ENCODE data around the gene MYOM1.
A peak's percentile ranks its signal among the peaks of the same experiment; 100 is the strongest.
"Not testable (repeated sequence)": the region's sequence is repeated elsewhere in the genome, so short reads cannot be mapped to it uniquely, and the experiment has no call there.

Gene MYOM1

DNA sequence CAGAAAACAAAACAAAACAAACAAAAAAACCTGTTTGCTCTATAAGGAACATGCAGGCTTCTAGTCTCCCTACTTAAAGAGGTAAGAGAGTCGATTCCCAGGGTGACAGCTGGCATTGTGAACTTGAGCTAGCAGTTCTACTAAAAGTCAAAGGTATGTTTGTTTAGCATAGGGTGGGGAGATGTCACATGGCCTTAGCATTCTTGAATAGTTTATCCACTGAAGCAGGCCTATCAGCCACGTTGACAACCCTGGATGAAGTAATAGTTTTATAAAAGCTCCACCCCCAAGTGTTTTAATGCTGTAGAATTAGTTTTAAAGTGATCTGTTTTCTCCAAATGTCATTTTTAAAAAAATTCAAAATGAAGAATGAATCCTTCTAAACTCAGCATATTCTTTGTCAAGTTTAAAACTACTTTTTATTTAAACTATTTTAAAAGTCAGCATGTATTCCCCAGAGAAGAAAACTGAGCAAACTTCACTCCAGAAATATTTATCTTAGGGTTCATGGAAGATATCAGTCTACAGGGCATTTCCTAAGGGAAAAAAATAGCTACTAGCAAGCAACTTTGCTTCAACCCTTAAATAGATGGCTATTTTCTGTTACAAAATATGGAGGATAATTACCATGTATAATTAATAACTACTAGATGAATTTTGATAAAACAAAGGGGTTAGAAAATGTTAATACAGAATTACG is 1.7 kb downstream of the MYOM1 start:
- peak; percentile 88 for DNase-seq

DNA sequence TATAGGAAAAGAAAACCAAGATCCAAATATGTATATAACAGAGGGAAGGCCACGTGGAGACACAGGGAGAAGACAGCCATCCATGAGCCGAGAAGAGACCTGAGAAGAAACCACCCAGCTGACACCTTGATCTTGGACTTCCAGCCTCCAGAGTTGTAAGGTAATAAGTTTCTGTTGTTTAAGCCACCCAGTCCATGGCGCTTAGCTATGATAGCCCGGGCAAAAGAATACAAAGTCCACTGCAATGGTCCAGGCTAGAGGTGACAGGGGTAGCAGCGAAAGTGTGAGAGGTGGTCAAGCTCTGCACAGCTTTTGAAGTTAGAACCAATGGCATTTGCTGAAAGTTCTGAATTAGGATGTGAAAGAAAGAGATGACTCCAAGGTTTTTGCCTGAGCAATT is 2.8 kb downstream of the MYOM1 start:
- no peak for DNase-seq

DNA sequence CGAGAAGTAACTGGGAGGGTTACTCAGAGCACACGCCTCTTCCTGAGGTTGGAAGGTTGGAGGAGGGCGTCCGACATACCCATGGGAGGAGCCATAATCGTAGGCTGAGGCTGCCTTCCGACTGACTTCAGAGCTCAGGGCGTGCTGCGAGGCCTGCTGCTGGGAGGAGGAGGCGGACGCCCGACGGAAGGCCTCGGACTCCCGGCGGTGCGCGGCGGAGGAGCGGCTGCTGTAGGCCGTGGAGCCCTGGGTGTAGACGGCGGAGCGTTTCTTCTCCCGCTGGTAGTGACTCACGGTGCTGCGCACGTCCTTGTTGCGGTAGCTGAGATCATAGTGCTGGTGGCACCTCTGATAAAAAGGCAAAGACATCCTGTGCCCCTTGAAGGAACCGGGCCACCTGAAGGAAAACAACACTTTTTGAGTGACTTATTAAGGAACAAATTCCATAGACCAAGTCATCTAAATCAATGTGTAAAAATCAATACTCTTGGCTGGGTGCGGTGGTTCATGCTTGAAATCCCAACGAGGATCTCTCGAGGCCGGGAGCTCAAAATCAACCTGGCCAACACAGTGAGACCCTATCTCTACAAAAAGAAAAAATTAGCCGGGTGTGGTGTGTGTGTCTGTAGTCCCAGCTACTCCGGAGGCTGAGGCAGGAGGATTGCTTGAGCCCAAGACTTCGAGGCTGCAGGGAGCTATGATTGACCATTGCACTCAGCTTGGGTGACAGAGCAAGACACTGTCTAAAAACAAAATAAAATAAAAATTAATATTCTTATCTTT is 4.7 kb downstream of the MYOM1 start:
- DNase-seq, result no peak

- no peak for DNase-seq
Measured at GRCh38 chr18:3213300-3214059, 6.3 kb downstream of the MYOM1 start.

- no peak for DNase-seq
Measured at GRCh38 chr18:3212657-3213056, 7.1 kb downstream of the MYOM1 start.

GRCh38 chr18:3211236-3211992 is 8.4 kb downstream of the MYOM1 start:
- no peak for DNase-seq

- no peak for DNase-seq
Measured at GRCh38 chr18:3209859-3210569, 9.8 kb downstream of the MYOM1 start.

DNA sequence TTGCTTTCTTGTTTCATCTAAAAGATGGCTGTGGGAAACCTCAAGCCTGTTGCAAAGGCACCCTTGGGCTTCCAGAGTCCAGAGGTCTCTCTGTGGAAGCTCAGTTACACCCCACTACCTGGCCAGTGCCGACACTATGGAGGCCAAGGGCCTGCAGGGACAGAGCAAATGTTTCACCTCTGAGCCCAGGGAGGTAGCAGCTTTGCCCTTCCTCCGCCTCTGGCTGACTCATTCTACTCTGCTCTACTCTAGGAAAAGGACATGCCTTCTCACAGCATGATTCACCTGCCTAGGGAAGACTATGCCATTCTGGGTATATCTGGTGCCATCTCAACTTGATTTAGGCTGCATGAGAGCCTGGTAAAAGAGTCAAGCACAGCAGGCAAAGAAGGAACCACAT is 12.2 kb downstream of the MYOM1 start:
- DNase-seq, result no peak

GRCh38 chr18:3205239-3205638 is 14.5 kb downstream of the MYOM1 start:
- DNase-seq, result no peak

DNA sequence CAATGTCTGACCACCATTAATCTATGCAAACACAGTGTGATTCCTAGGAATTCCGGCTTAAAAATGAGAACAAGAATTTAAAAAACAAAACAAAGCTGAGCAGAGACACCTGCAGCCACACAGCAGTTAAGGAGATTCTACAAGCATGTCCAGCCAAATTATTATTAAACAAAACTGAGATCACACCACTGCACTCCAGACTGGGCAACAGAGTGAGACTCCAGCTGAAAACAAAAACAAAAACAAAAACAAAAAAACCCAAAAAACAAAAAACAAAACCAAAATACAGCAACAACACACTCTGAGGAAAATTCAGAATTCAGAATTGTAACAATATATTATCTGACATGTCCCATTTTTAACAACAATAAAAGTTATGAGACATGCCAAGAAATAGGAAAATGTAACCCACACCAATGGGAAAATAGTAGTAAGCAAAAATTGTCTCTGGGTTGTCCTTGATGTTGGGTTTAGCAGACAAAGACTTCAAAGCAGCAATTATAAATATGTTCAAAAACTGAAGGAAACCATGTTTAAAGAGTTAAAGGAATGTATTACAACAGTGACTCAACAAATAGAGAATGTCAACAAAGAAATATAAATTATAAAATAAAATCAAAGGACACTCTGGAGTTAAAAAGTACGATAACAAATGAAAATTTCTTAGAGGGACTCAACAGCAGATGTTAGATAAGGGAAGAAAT is 19.7 kb downstream of the MYOM1 start:
- DNase-seq, result no peak

GRCh38 chr18:3198260-3198860 is 21.4 kb downstream of the MYOM1 start:
- not testable (repeated sequence) for DNase-seq

DNA sequence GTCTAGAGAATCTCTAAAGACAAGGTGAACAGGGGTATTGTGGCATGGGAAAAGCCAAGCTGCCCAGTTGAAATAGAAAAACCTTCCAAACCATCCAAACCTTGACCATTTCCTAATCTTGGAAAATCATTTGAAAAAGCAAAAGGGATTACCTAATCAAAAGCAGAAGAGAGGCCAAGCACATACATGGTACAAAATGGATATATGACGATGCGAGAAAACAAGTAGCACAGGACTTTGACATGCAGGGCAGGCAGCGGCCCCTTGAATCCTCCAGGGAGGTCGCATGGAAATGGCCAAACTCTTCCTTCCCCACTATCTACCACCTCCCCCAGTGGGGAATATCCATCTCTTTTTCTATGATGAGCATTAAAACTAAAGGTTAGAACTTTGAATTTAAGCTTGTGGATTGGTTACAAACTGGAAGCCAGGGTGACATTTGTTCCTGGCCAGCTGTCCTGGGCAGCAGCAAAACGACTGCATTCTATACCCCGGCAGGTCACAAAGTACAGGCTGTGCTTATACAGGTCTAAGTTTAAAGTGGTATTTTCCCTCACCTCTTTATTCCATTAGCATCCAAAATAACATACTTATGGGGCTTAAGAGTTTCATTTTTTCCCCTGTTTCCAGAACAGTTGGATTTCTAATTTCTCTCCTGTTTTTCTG is 24.7 kb downstream of the MYOM1 start:
- no peak for DNase-seq

DNA sequence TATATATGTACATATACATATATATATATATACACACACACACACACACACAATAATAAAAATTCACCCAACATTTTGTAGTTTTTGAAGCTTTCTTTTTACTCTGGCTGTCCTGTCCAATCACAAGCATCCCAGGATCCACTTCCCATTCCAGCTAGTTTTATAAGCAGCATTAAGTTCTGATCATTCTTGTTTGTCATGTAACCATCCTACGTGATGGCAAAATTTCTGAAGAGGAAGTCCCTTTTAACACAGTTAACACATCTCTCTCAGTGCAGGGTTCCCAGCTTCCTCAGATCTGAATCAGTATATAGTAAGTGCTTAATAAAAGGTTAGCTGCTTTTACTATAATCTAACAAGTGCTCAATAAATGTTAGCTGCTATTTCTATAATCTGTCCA is 26.4 kb downstream of the MYOM1 start:
- no peak for DNase-seq

DNA sequence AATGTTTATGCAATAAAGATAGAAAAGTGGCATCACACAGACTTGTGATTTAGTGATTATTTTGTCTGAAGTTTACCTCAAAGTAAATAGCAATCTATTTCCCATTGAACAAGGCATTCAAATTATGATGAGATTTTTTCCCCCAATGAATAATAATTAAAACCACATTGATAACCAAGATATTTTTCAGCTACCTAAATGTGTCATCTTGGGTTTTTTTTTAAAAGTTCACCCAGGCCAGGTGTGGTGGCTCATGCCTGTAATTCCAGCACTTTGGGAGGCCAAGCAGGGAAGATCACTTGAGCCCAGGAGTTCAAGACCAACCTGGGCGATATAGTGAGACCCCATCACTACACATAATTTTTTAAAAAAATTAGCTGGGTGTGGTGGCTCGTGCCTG is 27.0 kb downstream of the MYOM1 start:
- no peak for DNase-seq

DNA sequence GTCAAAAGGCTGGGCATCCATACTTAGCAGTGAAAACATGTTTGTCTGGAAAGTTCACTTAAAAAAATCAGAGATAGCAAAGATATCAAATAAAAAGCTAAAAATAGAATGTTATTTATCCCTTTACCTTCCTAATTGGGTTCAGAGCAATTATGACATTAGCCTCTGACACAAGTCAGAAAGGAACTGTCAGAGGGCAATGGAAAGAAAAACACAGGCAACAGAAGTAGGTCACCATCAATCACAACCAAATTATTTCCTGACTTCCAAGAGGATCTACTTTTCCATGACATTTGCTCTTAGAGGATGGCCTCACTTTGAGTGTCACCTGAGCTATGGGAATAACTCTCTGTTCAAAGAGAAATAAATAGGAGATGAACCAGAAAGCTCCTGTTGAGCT is 27.5 kb downstream of the MYOM1 start:
- DNase-seq, result no peak

GRCh38 chr18:3190610-3191009 is 29.2 kb downstream of the MYOM1 start:
- no peak for DNase-seq

GRCh38 chr18:3189884-3190283 is 29.9 kb downstream of the MYOM1 start:
- DNase-seq, result no peak

DNA sequence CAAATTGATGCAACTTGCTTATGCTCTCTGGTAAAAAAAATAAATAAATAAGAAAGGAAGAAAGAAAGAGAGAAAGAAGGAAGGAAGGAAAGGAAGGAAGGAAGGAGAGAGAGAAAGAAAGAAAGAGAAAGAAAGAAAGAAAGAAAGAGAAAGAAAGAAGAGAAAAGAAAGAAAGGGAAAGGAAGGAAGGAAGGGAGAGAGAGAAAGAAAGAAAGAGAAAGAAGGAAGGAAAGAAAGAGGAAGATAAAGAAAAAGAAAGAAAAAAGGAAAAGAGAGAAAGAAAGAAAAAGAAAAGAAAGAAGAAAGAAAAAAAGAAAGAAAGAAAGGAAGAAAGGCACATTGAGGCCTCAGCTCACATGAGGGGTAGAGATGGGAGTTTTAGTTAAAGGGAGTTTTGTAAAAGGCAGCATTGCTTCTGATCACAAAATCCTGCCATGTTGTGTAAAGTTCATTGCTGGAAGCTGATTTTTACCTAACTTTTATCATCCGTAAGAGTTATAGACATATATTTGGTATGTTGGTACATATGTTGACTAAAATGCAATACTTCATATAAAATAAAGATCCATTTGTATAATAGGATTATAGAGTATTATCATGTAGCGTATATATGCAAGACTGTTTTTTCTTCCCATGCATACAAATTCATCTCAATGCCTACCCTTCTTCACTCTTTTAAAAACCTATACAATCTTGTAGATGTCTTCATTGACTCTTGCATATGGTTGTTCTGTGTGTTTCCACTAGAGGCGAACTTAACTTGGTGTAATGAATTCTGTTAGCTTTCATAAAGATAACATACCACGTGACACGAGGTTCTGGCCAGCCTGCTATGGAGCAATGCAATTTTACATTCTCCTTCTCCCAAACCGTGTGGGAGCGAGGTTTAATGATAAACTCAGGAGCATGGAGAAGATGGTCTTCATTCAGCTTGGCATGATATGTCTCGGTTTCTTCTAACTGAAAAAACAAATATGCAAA is 32.8 kb downstream of the MYOM1 start:
- no peak for DNase-seq

DNA sequence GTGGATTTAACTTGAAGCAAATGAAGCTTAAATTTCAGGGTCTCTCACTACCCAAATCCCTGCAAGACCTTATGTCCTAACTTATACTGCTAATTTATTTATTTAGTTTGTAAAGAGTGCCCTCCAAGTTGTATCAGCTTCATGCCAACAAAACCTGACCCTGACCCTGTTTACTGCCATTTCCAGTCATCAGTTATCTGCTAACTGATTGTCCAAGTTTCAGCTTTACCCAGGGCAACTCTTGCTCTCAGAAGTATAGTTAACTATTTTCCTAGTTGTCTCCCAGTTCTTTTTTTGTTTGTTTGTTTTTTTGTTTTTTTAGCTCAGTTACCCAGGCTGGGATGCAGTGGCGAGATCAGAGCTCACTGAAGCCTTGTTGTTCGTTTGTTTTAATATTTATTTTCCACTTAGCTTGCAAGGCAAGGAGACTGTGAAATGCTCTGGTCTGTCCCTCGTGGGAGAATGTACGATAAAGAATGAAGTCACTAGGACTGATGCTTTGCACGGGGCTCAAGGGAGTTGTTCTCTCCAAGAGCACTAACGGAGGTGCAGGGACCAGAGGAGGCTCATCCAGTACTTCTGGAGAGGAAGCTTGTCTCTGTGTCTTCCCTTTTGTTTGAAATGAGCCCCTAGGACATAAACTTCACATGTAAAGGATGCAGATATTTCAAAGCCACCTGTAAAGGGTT is 35.3 kb downstream of the MYOM1 start:
- DNase-seq, result no peak

Measured in NCI-H2171 treated with DMSO at 0.1 percent for 48 hours (cell line).